ENCODE measurements around the gene EHBP1.

- TF ChIP-seq POLR2A (IDR thresholded peaks at IDR 0.05; ENCODE audit: low read depth, low read length) (no peak), EZH2 (IDR thresholded peaks at IDR 0.05; ENCODE audit: borderline replicate concordance, low read depth, low read length, severe bottlenecking) (no peak), GATA2 (IDR thresholded peaks at IDR 0.05; ENCODE audit: insufficient read depth, insufficient read length, low read depth, low read length) (no peak), MAX (IDR thresholded peaks at IDR 0.05; ENCODE audit: insufficient read depth, insufficient read length) (no peak), POLR2AphosphoS5 (IDR thresholded peaks at IDR 0.05; ENCODE audit: insufficient read depth, low read depth, low read length) (no peak), FOS (IDR thresholded peaks at IDR 0.05; ENCODE audit: borderline replicate concordance, insufficient read depth, low read length) (no peak)
- TF ChIP-seq, protein P1, sequence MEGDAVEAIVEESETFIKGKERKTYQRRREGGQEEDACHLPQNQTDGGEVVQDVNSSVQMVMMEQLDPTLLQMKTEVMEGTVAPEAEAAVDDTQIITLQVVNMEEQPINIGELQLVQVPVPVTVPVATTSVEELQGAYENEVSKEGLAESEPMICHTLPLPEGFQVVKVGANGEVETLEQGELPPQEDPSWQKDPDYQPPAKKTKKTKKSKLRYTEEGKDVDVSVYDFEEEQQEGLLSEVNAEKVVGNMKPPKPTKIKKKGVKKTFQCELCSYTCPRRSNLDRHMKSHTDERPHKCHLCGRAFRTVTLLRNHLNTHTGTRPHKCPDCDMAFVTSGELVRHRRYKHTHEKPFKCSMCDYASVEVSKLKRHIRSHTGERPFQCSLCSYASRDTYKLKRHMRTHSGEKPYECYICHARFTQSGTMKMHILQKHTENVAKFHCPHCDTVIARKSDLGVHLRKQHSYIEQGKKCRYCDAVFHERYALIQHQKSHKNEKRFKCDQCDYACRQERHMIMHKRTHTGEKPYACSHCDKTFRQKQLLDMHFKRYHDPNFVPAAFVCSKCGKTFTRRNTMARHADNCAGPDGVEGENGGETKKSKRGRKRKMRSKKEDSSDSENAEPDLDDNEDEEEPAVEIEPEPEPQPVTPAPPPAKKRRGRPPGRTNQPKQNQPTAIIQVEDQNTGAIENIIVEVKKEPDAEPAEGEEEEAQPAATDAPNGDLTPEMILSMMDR (IDR thresholded peaks at IDR 0.05; ENCODE audit: extremely low read depth in 1 of 2, insufficient read depth in 1 of 2, low read depth in 1 of 2, low read length in 2 of 2) = no peak
Measured at GRCh38 chr2:63040586-63040985, 335.1 kb downstream of the EHBP1 start.
